GM04504 (cell line): ENCODE data around the gene RAD9A.

Experiments
- DNase-seq: peaks from one replicate; pipeline ENCODE4 v3.0.0-alpha.2; 2012; ENCODE audit warnings: low read depth

Gene RAD9A

DNA sequence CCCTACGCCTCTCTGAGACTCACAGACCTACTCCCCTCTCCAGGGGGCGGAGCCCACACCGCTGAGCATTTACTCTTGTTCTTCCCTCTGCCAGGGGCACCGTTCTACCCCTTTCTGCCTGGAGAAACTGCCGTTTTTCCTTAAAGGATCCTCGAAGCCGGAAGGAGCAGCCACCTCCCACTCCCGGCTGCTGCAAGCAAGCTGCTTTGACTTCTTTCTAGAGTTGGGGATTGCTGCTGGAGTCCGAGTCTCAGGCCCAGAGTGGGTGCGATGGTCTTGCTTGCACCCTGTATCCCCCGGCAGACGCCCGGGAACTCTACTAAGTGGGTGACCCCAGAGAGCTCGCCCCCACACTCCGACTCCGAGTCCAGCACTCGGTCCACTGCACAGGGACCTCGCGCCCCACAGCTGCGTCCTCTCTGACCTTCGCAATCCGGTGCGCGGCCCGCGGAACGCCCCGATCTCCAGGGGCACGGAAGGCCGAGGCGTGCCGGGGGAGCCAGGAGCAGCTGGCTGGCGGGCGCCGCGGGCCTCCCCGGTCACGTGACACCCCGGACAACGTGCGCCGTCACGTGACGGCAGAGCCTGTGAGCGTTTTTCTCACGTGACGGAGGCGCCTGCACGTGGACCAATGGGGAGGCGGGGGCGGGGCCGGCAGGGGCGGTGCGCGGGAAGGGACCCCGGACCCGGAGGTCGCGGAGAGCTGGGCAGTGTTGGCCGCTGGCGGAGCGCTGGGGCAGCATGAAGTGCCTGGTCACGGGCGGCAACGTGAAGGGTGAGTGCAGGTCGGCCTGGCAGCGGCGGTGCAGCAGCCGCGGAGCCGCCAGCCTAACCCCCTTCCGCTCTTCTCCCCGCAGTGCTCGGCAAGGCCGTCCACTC lies at the start of gene RAD9A:
TSS of gene RAD9A (plus strand) at position 683 of the 879 bp plus-strand sequence. CDS start at position 742, 59 bp downstream.
- DNase-seq = peak; percentile 84

DNA sequence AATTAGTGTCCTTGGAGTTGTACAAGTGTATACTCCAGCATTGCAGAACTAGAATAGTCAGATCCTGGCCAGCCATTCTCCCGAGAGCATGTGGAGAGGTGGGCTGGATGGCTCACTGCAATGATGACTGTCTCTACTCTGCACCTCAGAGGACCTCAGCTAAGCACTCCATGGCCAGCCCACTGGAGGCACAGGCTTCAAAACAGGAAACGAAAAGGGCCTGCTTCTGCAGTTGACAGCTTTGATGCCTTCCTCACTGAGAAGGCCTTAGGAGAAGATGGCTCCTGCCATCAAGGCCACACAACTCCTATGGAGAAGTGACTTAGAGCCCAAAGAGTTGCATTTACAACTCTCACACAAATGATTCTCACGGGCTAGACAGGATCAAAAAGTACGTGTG lies 47.5 kb upstream of the RAD9A start:
- no peak for DNase-seq

DNA sequence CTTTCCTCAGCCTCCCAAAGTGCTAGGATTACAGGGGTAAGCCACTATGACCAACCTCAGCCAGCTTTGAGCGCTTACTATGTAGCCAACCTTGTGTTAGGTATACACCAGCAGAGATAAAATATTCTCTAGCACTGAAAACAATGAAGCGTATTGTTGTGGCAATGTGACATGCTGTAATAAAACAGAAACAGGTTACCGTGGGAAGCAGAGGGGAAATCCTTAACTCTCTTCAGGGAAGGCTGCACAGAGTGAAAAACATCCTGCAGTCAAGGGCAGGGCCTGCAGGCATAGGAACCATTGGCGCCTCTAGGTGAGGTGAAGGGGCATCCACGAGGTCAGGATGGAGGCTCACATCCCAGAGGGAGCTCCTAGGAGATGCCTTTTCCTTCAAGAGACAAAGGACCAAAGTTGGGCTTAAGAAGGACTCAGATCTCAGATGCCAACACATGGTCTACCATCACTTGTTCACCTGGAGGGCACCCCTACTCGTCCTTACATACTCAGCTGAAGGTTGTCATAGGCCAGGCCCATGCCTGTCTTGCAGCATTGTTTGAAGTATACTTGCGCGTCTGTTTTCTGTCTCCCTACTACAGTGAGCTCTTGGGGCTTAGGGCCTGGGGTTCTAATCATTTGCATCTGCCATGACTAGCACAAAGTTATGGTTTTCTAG lies 46.4 kb upstream of the RAD9A start:
- DNase-seq = no peak

DNA sequence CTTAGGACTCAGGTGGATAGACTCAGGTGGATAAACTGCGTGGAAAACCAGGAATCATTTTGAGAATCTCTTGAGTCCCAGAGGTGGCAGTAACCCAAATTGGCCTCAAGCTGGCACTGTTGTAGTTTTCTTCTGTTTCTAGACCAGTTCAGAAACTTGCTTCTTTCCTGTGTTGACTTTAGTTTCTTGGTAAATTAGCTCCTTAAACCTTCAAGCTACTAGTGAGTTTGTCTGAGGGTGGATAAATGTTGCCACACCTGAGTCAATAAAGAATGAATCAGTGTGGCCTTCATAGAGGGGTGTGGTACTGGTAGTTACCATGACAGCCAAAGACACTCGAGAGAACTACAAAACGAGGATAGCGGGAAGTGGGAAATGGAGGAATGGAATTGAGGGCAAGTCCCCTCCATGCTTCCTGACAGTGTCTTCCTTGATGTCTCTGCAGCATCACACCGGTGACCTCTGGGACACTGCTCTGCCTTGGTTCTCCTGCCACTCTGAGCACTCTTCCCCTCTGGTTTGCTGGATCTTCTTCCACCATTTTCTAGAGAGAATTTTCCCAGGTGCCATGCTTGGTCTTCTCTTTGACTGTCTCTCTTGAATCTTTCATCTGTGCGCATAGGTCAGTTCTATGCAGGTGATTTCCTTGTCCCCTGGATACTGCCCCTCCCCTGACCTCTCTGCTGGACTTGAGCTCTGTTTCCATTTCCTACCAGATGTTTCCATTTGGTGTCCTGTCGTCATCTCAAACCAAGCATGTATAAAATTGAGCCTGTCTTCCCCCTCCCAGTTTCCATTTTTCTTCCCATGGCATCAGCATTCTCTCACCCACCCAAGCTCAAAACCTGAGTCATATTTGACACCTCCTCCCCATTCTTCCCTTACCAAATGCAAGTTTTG lies 45.6 kb upstream of the RAD9A start:
- no peak for DNase-seq

DNA sequence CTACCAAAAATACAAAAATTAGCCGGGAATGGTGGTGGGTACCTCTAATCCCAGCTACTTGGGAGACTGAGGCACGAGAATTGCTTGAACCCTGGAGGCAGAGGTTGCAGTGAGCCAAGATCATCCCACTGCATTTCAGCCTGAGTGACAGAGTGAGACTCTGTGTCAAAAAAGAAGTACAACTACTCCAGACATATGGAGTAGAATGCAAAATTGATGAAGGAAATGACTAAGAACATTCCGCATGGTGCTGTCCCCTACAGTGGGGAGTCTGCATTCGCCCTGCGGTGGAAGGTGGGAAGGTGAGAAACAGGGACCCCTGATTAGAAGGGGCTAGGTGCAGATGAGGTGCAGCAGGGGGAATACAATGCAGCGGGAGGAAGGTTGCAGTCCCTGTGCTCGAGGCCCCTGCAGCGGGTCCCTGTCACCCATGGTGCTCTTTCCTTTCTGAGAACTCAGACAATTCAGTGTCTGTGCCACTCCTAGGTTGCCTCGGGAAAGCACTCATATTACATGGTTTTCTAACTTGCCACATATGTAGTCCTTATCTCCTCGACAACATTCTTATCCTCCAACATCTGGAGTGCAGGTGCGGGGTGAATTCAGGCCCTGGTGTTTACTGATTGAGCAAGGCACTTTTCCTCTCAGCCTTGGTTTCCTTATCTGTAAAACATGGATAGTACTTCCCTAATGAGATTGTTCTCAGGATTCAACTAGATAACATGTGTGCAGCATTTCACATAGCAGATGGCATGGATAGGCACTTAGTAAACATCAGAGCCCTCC lies 43.6 kb upstream of the RAD9A start:
- no peak for DNase-seq

DNA sequence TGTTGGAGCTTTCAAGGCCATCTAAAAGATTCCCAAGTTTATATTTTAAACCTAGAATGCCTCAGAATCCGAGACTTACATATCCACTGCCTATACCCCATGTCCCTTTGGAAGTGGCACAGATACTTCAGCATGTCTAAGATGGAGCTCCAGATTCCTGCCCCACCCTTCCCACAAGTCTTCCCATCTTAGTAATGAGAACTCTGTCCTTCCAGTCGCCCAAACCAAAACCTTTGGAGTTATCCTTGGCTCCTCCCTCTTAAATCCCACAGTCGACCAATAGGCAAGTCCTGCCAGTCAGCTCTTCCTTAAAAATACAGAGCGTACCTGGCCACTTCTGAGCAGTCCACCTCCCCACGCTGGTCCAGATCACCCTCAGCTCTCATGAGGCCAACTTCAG lies 42.8 kb upstream of the RAD9A start:
- DNase-seq = no peak

DNA sequence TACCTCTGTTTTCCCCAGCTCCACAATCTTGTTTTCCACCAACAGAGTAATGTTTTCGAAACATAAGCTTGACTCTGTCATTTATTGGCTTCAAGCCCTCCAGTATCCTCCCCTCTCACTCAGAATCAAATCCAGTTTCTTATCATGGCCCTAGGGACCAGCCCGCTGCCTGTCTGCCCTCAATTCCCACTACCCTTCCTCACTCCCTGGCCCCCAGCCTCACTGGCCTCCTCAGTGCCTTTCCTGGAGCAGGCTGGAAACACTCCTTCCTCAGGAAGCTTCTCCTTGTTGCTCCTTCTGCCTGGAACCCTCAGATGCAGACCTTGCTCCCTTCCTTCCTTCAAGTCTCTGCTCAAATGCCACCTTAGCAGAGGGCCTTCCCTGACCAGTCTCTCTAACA lies 42.3 kb upstream of the RAD9A start:
- DNase-seq = no peak

DNA sequence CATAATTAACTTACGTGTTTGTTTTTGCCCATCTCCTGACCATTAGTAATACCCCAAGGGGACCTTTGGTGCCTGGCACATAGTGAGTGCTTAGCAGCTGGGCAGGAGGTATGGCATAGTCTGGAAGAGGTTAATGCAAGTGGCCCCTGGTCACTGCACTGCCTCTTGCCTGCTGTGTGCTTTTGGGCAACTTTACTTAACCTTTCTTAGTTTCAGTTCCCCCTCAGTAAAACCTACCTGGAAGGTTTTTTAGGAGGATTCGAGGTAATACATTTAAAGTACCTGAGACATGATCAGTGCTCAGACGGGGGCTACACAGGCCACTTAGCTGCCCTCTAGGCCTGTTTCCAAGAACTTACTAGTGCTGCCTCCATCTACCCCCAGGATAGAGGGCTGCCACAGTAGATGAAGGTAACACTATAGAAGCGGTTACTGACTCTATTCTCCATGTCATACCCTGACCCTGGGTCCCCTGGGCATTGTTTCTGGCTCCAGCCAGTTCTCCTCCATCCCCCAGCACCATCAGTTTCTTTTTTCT lies 41.8 kb upstream of the RAD9A start:
- DNase-seq = no peak

GRCh38 chr11:67351275-67352005 lies 40.3 kb upstream of the RAD9A start:
- DNase-seq = no peak

DNA sequence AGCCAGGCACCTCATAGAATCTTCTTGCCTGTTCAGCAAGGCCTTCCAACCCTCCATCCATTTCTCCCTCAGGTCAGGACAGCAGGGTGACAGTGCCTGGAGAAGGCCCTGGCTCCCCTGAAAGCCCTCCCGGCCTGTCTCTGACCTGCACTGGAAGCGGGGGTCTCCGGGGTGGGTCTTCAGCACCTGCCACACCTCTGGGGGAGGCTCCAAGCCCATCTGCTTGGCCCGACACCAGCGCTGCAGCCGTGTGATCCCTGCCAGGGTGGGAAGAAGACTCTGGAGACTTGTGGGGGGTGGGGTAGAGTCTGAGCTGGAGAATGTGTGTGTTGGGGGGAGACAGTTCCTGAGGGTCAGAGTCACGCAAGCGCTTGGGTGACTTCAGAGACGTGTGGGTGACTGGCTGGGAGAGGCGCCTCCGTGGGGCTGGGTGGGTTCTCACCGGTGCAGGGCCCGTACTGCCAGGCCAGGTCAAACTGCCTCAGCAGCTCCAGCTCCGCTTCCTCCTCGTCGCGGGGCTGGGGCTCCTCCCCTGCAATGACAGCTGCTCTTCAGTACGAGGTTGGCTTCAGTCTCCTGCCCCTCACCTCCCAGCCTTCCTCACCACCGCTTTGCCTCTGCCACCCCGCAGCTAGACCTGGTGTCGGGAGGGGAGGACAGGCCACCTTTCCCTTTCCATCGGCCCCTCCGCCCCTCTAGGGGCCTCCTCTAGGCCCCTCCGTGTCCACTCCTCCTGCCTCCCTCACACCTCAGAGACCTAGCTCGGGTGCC lies 39.1 kb upstream of the RAD9A start:
- no peak for DNase-seq

- peak; percentile 92 for DNase-seq
These were observed 38.3 kb upstream of the RAD9A start, which contains the start of gene POLD4 for GRCh38 chr11:67353317-67354074. POLD4 (minus strand) TSS chr11:67353546; CDS start chr11:67353399, 147 bp downstream.

DNA sequence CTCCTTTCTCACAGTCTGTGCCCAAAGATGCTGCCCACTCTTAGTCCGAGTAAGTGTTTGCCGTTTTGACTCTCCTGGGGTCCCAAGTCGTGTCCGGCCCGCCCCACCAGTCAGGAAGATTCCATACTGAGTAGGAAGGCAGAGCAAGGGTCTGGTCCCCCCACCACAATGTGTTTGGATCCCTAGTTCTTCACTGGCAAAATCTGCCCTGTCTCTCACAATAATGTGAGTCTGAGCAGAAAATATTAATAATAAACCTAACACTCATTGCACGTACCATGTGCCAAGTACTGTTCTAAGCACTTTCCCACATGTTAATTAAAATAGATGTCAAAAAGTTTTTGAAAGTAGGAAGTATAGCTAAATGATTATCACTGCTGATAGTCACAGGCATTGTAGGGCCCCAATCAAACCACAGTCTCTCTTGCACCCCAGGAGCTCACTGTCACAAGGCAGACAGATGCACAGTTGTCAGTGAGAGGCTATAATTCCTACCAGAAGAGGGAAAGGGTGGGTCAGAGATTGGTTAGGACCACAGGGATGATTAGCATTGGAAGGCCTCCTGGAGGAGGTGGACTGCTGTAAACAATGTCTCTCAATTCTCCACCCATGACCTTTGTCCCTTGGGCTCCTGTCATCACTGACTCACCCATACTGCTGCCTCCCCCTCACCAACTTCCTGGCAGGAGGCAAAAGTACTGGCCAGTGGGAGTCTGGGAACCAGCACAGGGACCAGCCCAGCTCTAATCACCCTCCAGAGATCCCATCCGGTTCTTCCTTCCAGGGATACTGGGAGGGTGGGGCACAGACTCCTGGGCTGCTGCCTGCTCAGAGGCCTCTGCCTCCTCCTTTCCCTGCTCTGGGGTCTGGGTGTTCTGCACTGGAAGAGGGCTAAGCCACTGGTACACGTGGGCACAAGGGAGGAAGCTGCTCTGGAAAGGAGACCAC lies 37.4 kb upstream of the RAD9A start:
- DNase-seq = peak; percentile 94

DNA sequence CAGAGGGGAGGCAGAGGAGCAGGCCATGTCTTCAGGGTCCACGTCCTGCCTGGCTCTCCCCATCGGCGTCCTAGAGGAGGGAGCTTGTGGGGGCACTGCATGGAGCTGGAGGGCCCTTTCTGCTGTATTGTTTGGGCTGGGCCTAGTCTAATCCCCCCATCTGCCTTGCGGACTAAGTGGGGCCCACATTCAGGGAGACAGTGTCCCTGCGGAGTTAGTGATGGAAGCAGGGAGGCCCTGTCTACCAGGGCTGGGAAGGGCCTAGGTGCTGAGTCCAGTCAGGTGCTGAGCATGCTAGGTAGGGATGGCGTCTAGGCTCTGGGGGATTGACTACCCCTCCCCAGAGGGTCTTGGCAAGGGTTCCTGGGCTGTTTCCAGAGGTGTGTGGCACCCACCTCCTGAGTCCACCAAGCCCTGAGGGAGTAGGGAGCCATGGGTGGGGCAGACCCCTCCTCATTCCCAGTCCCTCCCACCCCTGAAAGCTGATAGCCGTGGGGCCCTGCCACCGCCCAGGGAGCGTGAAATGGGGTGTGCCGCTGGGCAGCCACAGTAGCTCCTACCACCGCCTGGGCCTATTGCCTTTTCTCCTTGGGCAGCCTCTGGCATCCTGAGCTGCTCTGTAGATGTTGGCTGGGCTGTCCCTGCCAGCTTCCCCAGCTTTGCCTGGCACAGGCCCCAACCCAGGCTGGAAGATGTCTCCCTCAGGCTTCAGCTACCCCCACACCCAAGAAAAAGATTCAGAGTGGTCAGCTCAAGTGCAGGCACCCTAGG lies 36.6 kb upstream of the RAD9A start:
- no peak for DNase-seq

DNA sequence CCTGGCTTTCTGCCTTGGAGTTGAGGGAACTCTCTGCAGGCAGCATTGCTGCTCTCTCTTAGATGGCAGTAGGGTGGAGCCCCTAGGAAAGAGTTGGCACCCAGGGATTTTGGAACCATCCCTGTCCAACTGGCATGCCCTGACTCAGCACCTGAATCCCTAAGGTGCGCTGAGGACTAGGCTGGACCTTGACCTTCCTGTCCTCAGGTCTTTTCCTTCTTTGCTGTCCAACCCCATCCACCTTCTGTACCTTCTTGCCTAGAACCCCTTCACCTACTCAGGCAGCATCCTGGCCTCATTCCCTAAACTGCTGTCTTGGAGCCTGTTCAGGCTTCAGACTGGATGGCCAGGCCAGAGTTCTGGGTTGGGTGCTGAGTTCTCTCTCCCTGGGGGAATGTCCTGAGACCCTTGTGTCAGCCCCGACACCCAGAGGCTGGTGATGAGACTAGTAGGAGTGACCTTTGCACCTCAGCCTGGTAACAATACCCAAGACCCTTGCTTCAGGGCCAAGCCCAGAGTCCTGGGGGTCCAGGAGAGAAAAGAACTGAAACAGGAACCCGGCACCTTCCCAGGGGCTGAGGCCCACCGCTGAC lies 35.9 kb upstream of the RAD9A start:
- DNase-seq = no peak

GRCh38 chr11:67356387-67356863 lies 35.4 kb upstream of the RAD9A start:
- no peak for DNase-seq

DNA sequence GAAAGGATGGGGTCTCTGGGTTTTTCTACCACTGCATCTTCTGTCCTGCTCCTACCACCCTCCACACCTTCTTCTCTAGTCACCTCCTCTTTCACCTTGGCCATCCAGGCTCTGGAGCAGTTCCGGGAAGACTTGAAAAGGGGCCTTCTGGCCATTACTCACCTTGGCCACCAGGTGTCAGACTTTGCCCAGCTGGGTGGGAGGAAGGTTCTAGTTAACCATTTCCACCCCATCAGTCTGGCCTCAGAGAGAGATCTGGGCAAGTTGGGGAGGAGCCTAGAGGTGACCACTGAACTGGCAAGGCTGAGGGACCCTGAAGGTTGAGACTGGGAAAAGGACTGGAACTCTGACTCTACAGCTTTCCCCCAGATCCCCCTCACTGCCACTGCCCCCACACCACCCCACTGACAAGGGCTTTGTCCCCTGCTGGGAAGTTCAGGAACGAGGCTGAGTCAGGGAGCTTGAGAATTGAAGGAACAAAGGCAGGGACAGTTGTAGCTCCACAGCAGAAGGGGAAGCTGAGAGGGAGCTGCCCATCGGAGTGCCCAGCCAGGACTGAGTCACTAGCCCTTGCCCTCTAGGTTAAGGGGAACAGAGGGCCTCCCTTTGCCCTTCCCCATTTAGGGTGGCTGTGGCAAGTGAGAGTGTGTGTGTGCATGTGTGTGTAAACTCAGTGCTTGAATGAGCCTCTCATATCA lies 34.8 kb upstream of the RAD9A start:
- no peak for DNase-seq
